Adrenal gland (tissue), 12 donors: ENCODE data around the gene PGBD5. TPM values are rescaled to one million over a fixed set of nuclear protein-coding genes. Genes with fewer than 3 reads are reported as not detected.
A peak's percentile ranks its signal among the peaks of the same experiment; 100 is the strongest.

ENCODE experiments used
- DNase-seq, 7 donors: peaks; one replicate each; pipeline ENCODE4 v3.0.0-alpha.2; 2019 to 2020
- H3K27ac ChIP-seq, 5 donors: fragments of 200-600 bp; sonication (generic) in 4 of 5; 1 replicate in 3 of 5; 2 replicates in 2 of 5; pipeline versions ENCODE4 v1.5.1 to v1.8.0; 2016 to 2020; ENCODE audit warnings: mild to moderate bottlenecking in 1 of 5
- H3K27me3 ChIP-seq: fragments of 200-600 bp; 2 replicates; pipeline ENCODE4 v1.8.0; 2021
- H3K36me3 ChIP-seq, 2 donors: fragments of 200-600 bp; replicated peaks in 1 of 2; 1 replicate in 1 of 2; 2 replicates in 1 of 2; pipeline versions ENCODE4 v1.5.1 to v1.8.0; 2018 to 2022
- H3K4me1 ChIP-seq, 2 donors: fragments of 200-600 bp; replicated peaks in 1 of 2; 1 replicate in 1 of 2; 2 replicates in 1 of 2; pipeline versions ENCODE4 v1.5.1 to v1.8.0; 2018 to 2021
- H3K4me3 ChIP-seq, 4 donors: fragments of 200-600 bp; sonication (generic) in 3 of 4; one replicate each; pipeline ENCODE4 v1.5.1; 2016 to 2018
- H3K9me3 ChIP-seq, 3 donors: fragments of 200-600 bp; sonication (generic) in 1 of 3; replicated peaks in 1 of 3; 1 replicate in 2 of 3; 2 replicates in 1 of 3; pipeline versions ENCODE4 v1.5.1 to v1.8.0; 2016 to 2021
- POLR2A ChIP-seq, 2 donors: fragments of 450-650 bp; IDR thresholded peaks; one replicate each; pipeline ENCODE4 v1.6.1; 2017; ENCODE audit warnings: antibody characterized with exemption in 2 of 2, mild to moderate bottlenecking in 2 of 2, moderate library complexity in 1 of 2
- WGBS, 4 donors: extraction: QIAGEN DNeasy Blood & Tissue Kit in 2 of 4; methylation state at CpG; one replicate each; pipeline versions ENCODE4 v1.1.5 to v1.1.7; 2013 to 2017; 5-methylcytosine and 5-hydroxymethylcytosine counted together
- intact Hi-C, 2 donors: fragments of 100-400 bp; cut with DNase I; formaldehyde crosslinking; loops; one replicate each; pipeline versions ENCODE4 v1.14.1 to v1.15.0; 2022 to 2023
- polyA plus RNA-seq, 3 donors: library from polyadenylated mRNA; stranded (reverse); fragments of 200-250 nt in 2 of 3; fragments of 350-450 nt in 1 of 3; fragmentation: Illumina TruSeq in 1 of 3; extraction: RNeasy Lipid Tissue Mini Kit (QIAGEN cat#74804) in 1 of 3; gene quantifications; one replicate each; pipeline ENCODE4 v1.2.3, GENCODE V29; 2013 to 2014
- total RNA-seq, 9 donors: library from RNA; depleted of rRNA in 4 of 9; stranded (reverse); fragments of >200 nt in 4 of 9; fragments of 120-200 nt in 1 of 9; fragmentation: NEBNext Ultra II Directional in 1 of 9; extraction: Animal tissue kit (Norgen Biotek cat#: 25700) in 1 of 9; gene quantifications; one replicate each; pipeline versions ENCODE4 v1.1.0 to v1.2.4, GENCODE V29; 2013 to 2023
- TF ChIP-seq, protein P1 (sequence below), 6 experiments: fragments of 450-650 bp in 4 of 6; fragments of 200-600 bp in 2 of 6; sonication (generic) in 1 of 6; IDR thresholded peaks; 1 replicate in 5 of 6; 2 replicates in 1 of 6; pipeline versions ENCODE4 v1.5.1 to v1.8.0; 2016 to 2021; ENCODE audit warnings: antibody characterized with exemption in 6 of 6, mild to moderate bottlenecking in 2 of 6, moderate library complexity in 1 of 6
- donor health status: healthy with polysubstance abuse.
- donor health status: Bipolar disorder and iron deficiency.
- donor health status: DM: yes; HTN: yes; CAD: no.
- donor health status: DM: no; HTN: no; CAD: no.
- donor health status: DM: no; HTN: no; CAD: no.
- donor health status: DM: yes; HTN: yes; CAD: no.

PGBD5 gene
- total and polyA plus RNA-seq, 12 donors = 1.5 to 27.9 (median 9.9) TPM

DNA sequence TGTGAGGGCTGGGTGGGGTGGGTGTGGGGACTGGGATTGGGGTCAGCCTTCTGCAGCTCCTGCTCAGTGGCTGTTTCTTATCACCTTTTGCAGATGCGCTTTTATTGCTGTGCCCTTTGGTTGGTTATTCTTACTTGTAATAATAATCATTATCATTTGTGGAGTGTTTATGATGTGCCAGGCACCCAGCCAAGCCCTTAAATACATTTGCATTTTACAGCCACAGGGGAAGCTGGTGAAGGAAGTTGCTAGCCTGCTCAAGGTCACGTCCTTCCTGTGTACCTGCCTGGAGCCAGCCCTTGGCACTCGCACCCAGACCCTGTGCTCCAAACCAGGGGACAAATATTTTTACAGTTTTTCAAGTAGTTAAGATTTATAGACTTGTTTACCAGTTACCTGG is 144.0 kb downstream of the PGBD5 start:
- no peak overlapping the region for H3K27ac ChIP-seq
- intact Hi-C loops = no loop called here
- no peaks in the 10 kb centered on the region for H3K9me3 ChIP-seq
- DNase-seq = peak in 2 of 7 donors; percentile 11 to 47
- H3K4me1 ChIP-seq = no peaks in the 10 kb centered on the region
- no peak overlapping the region for H3K4me3 ChIP-seq
- H3K27me3 ChIP-seq = no peaks in the 10 kb centered on the region
- no peak for TF ChIP-seq POLR2A (IDR thresholded peaks at IDR 0.05)
- TF ChIP-seq, protein P1, sequence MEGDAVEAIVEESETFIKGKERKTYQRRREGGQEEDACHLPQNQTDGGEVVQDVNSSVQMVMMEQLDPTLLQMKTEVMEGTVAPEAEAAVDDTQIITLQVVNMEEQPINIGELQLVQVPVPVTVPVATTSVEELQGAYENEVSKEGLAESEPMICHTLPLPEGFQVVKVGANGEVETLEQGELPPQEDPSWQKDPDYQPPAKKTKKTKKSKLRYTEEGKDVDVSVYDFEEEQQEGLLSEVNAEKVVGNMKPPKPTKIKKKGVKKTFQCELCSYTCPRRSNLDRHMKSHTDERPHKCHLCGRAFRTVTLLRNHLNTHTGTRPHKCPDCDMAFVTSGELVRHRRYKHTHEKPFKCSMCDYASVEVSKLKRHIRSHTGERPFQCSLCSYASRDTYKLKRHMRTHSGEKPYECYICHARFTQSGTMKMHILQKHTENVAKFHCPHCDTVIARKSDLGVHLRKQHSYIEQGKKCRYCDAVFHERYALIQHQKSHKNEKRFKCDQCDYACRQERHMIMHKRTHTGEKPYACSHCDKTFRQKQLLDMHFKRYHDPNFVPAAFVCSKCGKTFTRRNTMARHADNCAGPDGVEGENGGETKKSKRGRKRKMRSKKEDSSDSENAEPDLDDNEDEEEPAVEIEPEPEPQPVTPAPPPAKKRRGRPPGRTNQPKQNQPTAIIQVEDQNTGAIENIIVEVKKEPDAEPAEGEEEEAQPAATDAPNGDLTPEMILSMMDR (IDR thresholded peaks at IDR 0.05) = no peak
- peaks cover 0 to 27% of the 10 kb centered on the region in 2 donors for H3K36me3 ChIP-seq
- WGBS, 4 donors = 37 to 57% (median 42%) methylated on average over 3 of the region's 3 CpGs

GRCh38 chr1:230281556-230281955 is 144.6 kb downstream of the PGBD5 start:
- 87 to 90% (median 89%) methylated on average over 16 to 17 of the region's 17 CpGs for WGBS, 4 donors
- Histone ChIP-seq H3K4me3 (no peak overlapping the region), H3K36me3 (peaks cover 0 to 33% of the 10 kb centered on the region in 2 donors), H3K4me1 (no peaks in the 10 kb centered on the region), H3K27ac (no peak overlapping the region), H3K27me3 (no peaks in the 10 kb centered on the region), H3K9me3 (no peaks in the 10 kb centered on the region)
- intact Hi-C loops = no loop called here
- peak in 2 of 7 donors; percentile 9 to 48 for DNase-seq
- TF ChIP-seq POLR2A (IDR thresholded peaks at IDR 0.05) = no peak
- TF ChIP-seq, protein P1 (IDR thresholded peaks at IDR 0.05) = no peak

- H3K4me1 ChIP-seq = no peaks in the 10 kb centered on the region
- no peak overlapping the region for H3K27ac ChIP-seq
- H3K9me3 ChIP-seq = no peaks in the 10 kb centered on the region
- WGBS, 4 donors = 88 to 91% (median 88%) methylated on average over 9 to 23 of the region's 23 CpGs
- no peaks in the 10 kb centered on the region for H3K27me3 ChIP-seq
- peak in 2 of 7 donors; percentile 7 to 47 for DNase-seq
- H3K4me3 ChIP-seq = no peak overlapping the region
- intact Hi-C loops = no loop called here
- H3K36me3 ChIP-seq = peaks cover 0 to 39% of the 10 kb centered on the region in 2 donors
- TF ChIP-seq POLR2A (IDR thresholded peaks at IDR 0.05) = no peak
- TF ChIP-seq, protein P1 (IDR thresholded peaks at IDR 0.05) = no peak
These were observed 145.2 kb downstream of the PGBD5 start for GRCh38 chr1:230280906-230281413.

DNA sequence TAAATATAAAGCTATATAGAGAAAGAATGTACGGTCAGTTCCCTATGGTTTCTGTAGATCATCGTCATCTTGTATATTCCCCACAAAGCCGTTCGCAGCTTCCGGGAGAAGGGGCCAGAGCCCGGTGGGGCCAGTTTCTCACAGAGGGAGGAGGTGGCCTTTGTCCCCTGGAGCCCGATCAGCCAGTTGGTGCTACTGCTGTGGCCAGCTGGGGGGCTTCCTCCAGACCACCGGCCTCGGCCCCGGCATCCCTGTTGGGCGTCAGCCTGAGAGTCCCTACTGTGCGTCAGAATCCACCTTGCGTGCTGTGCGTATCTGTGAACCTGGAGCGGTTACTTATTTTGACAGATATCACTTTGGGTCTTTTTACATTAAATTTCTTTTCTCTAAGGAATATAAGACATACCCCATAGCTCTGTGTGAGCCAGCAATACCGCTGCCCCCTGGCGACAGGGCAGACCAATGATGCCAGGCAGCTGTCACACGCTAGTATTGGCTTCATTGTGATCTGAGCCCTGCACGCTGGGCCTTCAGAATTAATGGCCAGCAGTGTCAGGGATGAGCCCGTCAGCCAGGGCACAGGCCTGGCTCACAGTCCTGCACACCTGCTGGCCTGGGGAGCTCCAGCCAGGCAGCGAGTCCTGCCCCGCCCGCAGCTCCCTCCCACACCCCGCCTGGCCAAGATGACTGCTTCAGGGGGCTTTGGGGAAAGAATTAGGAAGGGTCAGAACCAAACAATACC is 145.9 kb downstream of the PGBD5 start:
- H3K27ac ChIP-seq = no peak overlapping the region
- H3K36me3 ChIP-seq = peaks cover 0 to 46% of the 10 kb centered on the region in 2 donors
- 91 to 96% (median 92%) methylated on average over 20 to 24 of the region's 24 CpGs for WGBS, 4 donors
- intact Hi-C loops = no loop called here
- peak in 2 of 7 donors; percentile 5 to 43 for DNase-seq
- H3K27me3 ChIP-seq = no peaks in the 10 kb centered on the region
- no peaks in the 10 kb centered on the region for H3K9me3 ChIP-seq
- no peak overlapping the region for H3K4me3 ChIP-seq
- TF ChIP-seq, protein P1 (IDR thresholded peaks at IDR 0.05) = no peak
- TF ChIP-seq POLR2A (IDR thresholded peaks at IDR 0.05) = no peak
- H3K4me1 ChIP-seq = no peaks in the 10 kb centered on the region
